NCI-H82 treated with DMSO at 0.1 percent for 48 hours (cell line): ENCODE results near the gene ITGA4.
A peak's percentile ranks its signal among the peaks of the same experiment; 100 is the strongest.

Source experiments
- DNase-seq: peaks from one replicate; lab custom pipeline; 2025; ENCODE audit not compliant: unreplicated experiment; lab: John Stamatoyannopoulos, UW

The ITGA4 gene

DNA sequence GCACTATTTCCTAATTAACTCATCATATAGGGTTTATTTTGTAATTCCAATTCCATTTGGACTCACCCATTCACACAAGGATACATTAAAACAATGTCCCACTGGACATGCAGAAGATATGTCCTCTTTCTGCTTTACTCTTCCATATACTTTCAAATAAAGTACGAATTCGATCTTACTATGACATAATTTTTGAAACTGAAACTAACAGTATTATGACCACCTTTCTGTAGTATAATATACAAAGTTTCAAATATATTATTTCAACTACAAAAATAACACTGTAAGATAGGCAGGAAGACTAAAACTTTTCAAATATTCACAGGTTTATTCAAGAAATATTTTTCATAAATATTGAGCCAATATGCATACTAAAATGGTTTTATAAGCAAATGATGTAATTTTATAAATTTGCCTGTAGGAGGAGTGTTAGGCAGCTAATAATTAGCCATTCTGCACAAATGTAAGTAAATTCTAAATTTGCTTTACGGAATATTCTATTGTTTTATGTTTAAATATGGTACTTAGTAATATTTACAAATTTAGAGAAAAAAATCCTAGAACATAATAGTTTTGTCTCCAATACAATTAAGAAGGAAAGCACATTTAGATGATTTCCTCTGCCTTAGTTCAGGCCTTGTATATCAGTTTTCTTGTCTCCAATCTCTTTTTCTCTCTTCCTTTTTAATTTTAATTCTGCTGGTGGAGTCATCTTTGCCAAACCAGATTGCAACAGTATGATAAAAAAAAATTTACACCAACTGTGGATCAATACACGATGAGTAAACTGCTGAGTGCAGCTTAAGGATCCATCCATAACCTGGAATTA is 113.9 kb downstream of the ITGA4 start:
- no peak for DNase-seq

DNA sequence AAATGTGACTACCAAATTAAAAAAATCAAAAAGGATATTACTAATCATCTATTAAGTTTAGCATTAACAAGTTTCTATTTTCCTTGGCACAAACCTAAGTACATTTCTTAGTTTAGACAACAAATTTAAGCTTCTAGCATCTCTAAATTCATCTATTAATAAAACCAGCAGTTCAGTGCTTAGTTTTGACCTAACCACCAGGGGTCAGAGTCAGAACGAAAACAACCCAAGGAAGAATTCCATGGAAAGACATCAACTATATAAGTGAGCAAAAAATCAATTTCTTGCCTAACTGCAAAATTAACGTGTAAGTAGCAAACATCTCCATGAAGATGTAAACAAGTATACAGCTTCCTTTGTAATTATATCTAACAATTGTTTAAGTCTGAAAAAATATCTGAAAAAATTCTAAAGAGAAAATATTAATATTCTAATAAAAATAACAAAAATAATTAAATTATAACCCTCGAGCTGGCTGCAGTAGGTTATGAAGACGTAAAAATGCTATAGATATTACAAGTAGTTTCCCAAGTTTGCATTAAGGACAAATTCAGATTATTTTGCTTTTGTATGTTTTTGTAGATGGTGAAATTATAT is 116.1 kb downstream of the ITGA4 start:
- DNase-seq, result peak; percentile 66

DNA sequence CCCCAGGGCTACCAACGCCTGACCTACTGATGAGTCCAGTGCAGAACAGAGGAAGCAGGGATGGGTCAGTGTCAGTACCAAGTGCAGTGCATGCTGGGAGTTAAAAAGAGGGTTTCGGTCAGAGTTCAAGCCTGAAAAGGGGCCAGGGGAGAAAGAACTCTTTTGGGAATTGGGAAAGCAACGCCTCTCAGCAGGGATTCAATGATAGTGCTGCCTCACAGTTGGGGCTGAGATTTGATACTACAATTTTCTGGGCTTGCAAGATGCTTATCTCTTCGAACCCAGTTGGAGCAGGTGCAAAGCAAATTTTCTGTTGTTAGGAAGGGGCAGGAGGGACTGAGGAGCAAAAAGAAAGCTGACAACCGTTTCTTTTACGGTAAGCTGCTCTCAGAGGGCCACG is 117.1 kb downstream of the ITGA4 start:
- no peak for DNase-seq

DNA sequence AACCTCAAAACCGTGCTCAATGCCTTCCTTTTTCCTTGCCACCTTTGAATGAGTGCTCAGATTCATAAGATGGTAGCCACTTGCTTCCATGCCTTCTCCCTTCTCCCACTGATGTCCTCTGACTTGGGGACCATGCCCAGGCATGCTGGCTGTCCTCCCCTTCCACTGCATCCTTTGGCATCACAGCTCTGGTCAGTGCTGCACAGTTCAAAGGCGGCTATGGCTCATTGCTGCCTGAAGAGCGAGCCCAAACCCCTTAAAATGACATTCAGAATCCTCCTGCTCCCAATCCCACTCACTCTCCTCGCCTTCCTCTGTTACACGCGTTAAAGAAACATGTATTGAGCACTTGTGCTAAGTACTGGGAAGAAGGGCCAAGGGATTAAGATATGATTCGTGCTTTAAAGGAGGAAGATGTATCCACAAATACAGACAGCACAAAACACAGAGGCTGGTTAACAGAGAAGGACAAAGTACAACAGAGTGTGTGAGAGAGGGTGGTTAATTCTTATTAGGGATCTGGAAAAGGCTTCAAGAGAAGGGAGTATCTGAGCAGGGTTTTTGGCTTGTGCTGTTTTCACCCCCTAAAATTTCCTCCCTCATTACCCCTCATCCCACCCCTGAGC is 118.0 kb downstream of the ITGA4 start:
- peak; percentile 62 for DNase-seq

DNA sequence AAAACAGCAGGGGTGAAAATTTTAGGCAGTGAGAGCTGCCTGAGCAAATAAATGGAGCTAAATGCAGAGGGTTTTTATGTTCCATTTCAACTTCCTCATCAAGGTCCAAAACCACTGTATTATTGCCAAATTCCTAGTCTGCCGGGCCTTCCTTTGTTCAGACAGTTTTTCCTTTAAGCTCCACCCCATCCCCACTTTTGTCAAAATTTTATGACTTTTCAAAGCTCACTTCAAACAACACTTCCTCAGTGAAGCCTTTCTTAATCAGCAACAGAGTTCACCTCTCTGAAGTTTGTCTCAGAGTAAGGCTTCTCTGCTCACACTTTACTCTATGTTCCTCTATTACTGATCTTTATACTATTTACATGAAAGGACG is 118.5 kb downstream of the ITGA4 start:
- no peak for DNase-seq

DNA sequence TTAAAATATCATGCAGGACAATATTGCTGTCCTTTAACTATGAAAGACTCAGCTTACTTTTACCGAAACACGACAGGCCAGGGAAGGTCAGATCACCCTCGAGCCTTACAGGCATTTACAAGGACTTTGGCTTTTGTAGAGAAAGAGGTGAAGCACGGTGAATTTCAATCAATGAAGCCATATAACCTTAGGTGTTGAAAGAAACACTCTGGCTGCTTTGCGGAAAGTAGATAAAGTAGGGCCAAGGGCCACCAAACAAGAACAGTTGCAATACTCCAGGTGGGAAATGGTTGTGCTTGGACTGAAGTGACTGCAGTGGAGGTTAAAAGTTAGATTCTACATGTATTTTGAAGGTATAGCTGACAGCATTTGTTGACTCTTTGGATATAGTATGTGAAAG is 119.2 kb downstream of the ITGA4 start:
- no peak for DNase-seq

DNA sequence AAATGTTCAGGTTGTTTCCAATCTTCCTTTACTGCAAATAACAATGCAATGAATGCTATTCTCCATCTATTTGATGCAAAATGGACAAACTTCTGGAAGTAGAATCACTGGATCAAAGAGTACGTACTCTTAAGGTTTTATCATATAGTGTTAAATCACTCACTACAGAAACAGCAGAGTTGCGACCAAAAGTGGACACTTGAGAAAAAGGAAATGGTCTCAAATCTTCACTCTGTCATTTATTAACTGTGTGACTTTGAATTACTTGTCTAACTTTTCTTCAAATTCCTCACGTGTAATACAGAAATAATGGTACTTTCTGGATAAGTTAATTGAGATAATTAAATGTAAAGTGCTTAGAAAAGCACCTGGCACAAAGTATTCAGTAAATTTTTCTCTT is 121.6 kb downstream of the ITGA4 start:
- DNase-seq, result no peak

DNA sequence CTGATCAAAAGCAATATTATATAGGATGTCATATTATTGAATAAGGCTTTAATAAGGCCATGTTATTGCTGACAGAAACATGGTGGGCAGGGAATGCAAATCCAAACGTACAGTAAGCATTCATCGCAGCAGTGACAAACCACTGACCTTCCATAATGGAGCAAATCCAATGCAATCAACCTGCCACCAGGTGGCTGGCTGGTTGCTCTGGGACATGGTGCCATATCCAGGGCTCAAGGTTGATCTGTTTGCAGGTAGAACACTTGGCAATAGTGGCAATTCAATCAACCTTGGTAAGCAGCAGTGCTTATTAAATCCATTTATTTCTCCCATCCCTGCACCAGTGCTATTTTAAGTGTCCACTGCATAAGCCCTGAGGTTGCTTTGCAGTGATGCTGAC is 124.3 kb downstream of the ITGA4 start:
- DNase-seq, result no peak

DNA sequence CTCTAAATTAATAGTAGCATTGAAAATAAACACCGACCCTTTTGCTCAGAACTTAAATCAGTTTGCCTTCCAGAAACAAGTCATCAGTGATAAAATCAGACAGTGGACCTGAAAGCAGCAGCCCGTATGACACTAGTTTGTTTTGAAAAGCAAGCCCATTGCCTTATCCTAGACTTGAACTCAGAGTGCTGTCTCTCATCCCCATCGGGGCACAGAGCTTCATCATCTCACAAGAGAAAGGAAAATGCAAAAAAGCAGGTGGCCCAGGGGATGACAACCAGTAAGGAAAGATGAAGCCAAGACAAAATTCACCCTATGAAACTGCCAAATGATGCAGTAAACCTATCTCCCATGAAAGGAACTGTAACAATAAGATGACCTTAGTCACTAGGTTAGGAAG is 128.5 kb downstream of the ITGA4 start:
- peak; percentile 56 for DNase-seq
